Endothelial cell of umbilical vein (primary cell): Measurements from ENCODE around the gene NCAPH2. TPM values are rescaled to one million over a fixed set of nuclear protein-coding genes. Genes with fewer than 3 reads are reported as not detected.

ENCODE experiments used
- BruUV-seq: library from RNA; stranded (reverse); fragments of 400-500 nt; replicated peaks from 2 replicates; lab custom pipeline; 2021; lab: Mats Ljungman, UMichigan
- CTCF ChIA-PET: fragments of 300-600, 350-600 bp; sonication (Branson Sonifier 250); formaldehyde crosslinking; loops from one replicate; lab custom pipeline; 2021; ENCODE audit warnings: antibody characterized with exemption, inconsistent platforms; lab: Charles Lee
- POLR2A ChIA-PET: fragments of 300-600, 350-600 bp; sonication (Branson Sonifier 250); formaldehyde crosslinking; loops from one replicate; lab custom pipeline; 2021; ENCODE audit warnings: antibody characterized with exemption, inconsistent platforms; lab: Charles Lee
- DNase-seq: peaks from one replicate; pipeline ENCODE4 v3.0.0-alpha.2; 2011; ENCODE audit warnings: low read depth, low spot score
- FAIRE-seq: peaks from 2 replicates; lab custom pipeline; 2011; peaks lifted over from hg19 to GRCh38; lab: Jason Lieb, UNC
- H2AFZ ChIP-seq: 2 replicates; pipeline ENCODE4 v1.6.0; 2012; ENCODE audit warnings: low read depth, low read length, control low read depth, inconsistent platforms
- H3K27ac ChIP-seq: 2 replicates; pipeline ENCODE4 v1.5.1; 2011; ENCODE audit warnings: low read depth, mild to moderate bottlenecking, control low read depth, low read length, moderate library complexity; ENCODE audit not compliant: insufficient read depth
- H3K27me3 ChIP-seq, 2 experiments: 2 replicates each; pipeline versions ENCODE4 v1.6.0 to v1.6.1; 2011; ENCODE audit warnings: low read length in 2 of 2, mixed read lengths in 1 of 2; ENCODE audit not compliant: control insufficient read depth in 2 of 2, insufficient read depth in 2 of 2
- H3K36me3 ChIP-seq, 2 experiments: 2 replicates in 1 of 2; 3 replicates in 1 of 2; pipeline ENCODE4 v1.5.1; 2011; ENCODE audit warnings: low read length in 2 of 2, mild to moderate bottlenecking in 1 of 2, moderate library complexity in 1 of 2; ENCODE audit not compliant: control insufficient read depth in 2 of 2, insufficient read depth in 2 of 2; ENCODE audit errors: extremely low read depth in 1 of 2
- H3K4me1 ChIP-seq: 3 replicates; pipeline ENCODE4 v1.5.1; 2011; ENCODE audit warnings: mild to moderate bottlenecking, low read length; ENCODE audit not compliant: control insufficient read depth, insufficient read depth; ENCODE audit errors: extremely low read depth
- H3K4me2 ChIP-seq: 2 replicates; pipeline ENCODE4 v1.6.1; 2011; ENCODE audit warnings: low read length, control low read depth, mixed read lengths; ENCODE audit not compliant: insufficient read depth
- H3K4me3 ChIP-seq, 3 experiments: fragments of 200-600 bp in 1 of 3; sonication (generic), shearing (Covaris generic) in 1 of 3; replicated peaks in 1 of 3; 2 replicates each; pipeline ENCODE4 v1.5.1; 2011 to 2016; ENCODE audit warnings: control low read depth in 3 of 3, low read length in 3 of 3, mild to moderate bottlenecking in 2 of 3, inconsistent platforms in 1 of 3, low read depth in 1 of 3, moderate library complexity in 1 of 3; ENCODE audit not compliant: insufficient read depth in 1 of 3
- H3K79me2 ChIP-seq: 2 replicates; pipeline ENCODE4 v1.6.0; 2012; ENCODE audit warnings: low read length, inconsistent platforms; ENCODE audit not compliant: control insufficient read depth, insufficient read depth
- H3K9ac ChIP-seq: replicated peaks from 2 replicates; pipeline ENCODE3; 2011; ENCODE audit warnings: low read length, control low read depth; ENCODE audit not compliant: insufficient read depth; ENCODE audit errors: extremely low read depth
- H3K9me1 ChIP-seq: replicated peaks from 3 replicates; pipeline ENCODE4 v1.6.0; 2011; ENCODE audit warnings: mild to moderate bottlenecking, low read length; ENCODE audit not compliant: control insufficient read depth, insufficient read depth; ENCODE audit errors: extremely low read depth
- H3K9me3 ChIP-seq: replicated peaks from 2 replicates; pipeline ENCODE4 v1.5.1; 2012; ENCODE audit warnings: low read length, inconsistent platforms; ENCODE audit not compliant: control insufficient read depth, insufficient read depth
- H4K20me1 ChIP-seq: replicated peaks from 2 replicates; pipeline ENCODE3; 2011; ENCODE audit warnings: mild to moderate bottlenecking, low read length; ENCODE audit not compliant: control insufficient read depth, insufficient read depth; ENCODE audit errors: extremely low read depth
- CTCF ChIP-seq, 2 donors: IDR thresholded peaks; 1 replicate in 1 of 2; 2 replicates in 1 of 2; pipeline ENCODE4 v1.5.1; 2011; ENCODE audit warnings: low read length in 2 of 2, mild to moderate bottlenecking in 2 of 2, moderate library complexity in 2 of 2, control low read depth in 1 of 2, inconsistent platforms in 1 of 2, low read depth in 1 of 2; ENCODE audit not compliant: insufficient read depth in 1 of 2; ENCODE audit errors: extremely low read depth in 1 of 2
- EZH2 ChIP-seq: IDR thresholded peaks from 2 replicates; pipeline ENCODE4 v1.6.1; 2012; ENCODE audit warnings: borderline replicate concordance, low read depth, mild to moderate bottlenecking, moderate library complexity, low read length, inconsistent platforms; ENCODE audit not compliant: severe bottlenecking
- FOS ChIP-seq: IDR thresholded peaks from 2 replicates; pipeline ENCODE4 v1.6.1; 2011; ENCODE audit warnings: mild to moderate bottlenecking, low read length, moderate library complexity, borderline replicate concordance; ENCODE audit not compliant: insufficient read depth
- GATA2 ChIP-seq: IDR thresholded peaks from 2 replicates; pipeline ENCODE4 v1.7.0; 2011; ENCODE audit warnings: low read depth, mild to moderate bottlenecking, moderate library complexity, mixed read lengths, low read length; ENCODE audit not compliant: insufficient read length, insufficient read depth
- JUN ChIP-seq: IDR thresholded peaks from 2 replicates; pipeline ENCODE4 v1.6.1; 2011; ENCODE audit warnings: borderline replicate concordance, low read depth; ENCODE audit not compliant: insufficient read length, insufficient read depth
- MAX ChIP-seq: IDR thresholded peaks from 2 replicates; pipeline ENCODE4 v1.6.1; 2011; ENCODE audit not compliant: insufficient read depth, insufficient read length
- MYC ChIP-seq: IDR thresholded peaks from one replicate; pipeline ENCODE4 v1.6.1; 2011; ENCODE audit warnings: mild to moderate bottlenecking, low read depth, low read length
- POLR2A ChIP-seq: IDR thresholded peaks from 2 replicates; pipeline ENCODE4 v1.6.1; 2012; ENCODE audit warnings: low read depth, mild to moderate bottlenecking, control low read depth, low read length
- POLR2AphosphoS5 ChIP-seq: IDR thresholded peaks from 2 replicates; pipeline ENCODE4 v1.6.1; 2012; ENCODE audit warnings: low read depth, mild to moderate bottlenecking, control low read depth, low read length, moderate library complexity; ENCODE audit not compliant: insufficient read depth
- dilution Hi-C: fragments of 300-500 bp; cut with MboI; formaldehyde crosslinking; loops from one replicate; pipeline ENCODE4 v1.15.0; 2019; ENCODE audit warnings: low sequenced_read_pairs; ENCODE audit not compliant: extremely low pct_ligation_motif_present
- intact Hi-C: fragments of 100-400 bp; cut with micrococcal nuclease; formaldehyde crosslinking; loops from one replicate; pipeline ENCODE4 v1.10.0; 2022
- polyA plus RNA-seq, 4 experiments: library from polyadenylated mRNA; depleted of rRNA in 3 of 4; stranded (reverse) in 3 of 4; unstranded in 1 of 4; fragments of >200 nt; gene quantifications; 2 replicates each; pipeline versions ENCODE4 v1.2.1 to v1.2.3, GENCODE V29; 2011 to 2012; ENCODE audit warnings: missing spikeins in 1 of 4
- total RNA-seq: library from RNA; stranded (reverse); gene quantifications from 2 replicates; pipeline ENCODE4 v1.2.3, GENCODE V29; 2021

Gene NCAPH2
- total and polyA plus RNA-seq, 2 donors (not counting 3 experiments of a cell fraction or from before 2014, with no cell fraction given) = 42.4 to 43.2 TPM

GRCh38 chr22:50572965-50573364, 64.9 kb downstream of the NCAPH2 start:
- CTCF ChIA-PET = interaction anchor here (2.5 kb wide), 2 partner anchors 10 to 48 kb away, joined by 7 to 12 read pairs; partner anchors contain the start of gene SYCE3

GRCh38 chr22:50573491-50574382, 65.7 kb downstream of the NCAPH2 start:
- Histone ChIP-seq H3K36me3 (no peaks in the 10 kb centered on the region), H3K27ac (no peak overlapping the region), H3K4me3 (no peak overlapping the region), H3K9me3 (no peaks in the 10 kb centered on the region), H3K79me2 (no peaks in the 10 kb centered on the region), H3K9me1 (no peaks in the 10 kb centered on the region), H2AFZ (no peak overlapping the region), H4K20me1 (no peaks in the 10 kb centered on the region), H3K4me2 (no peak overlapping the region), H3K4me1 (no peaks in the 10 kb centered on the region), H3K27me3 (no peaks in the 10 kb centered on the region), H3K9ac (no peak overlapping the region)
- intact Hi-C loops (no loop called here), dilution Hi-C loops (no loop called here)
- CTCF ChIA-PET = interaction anchor here (1.0 to 5.2 kb wide), 6 partner anchors 11 to 118 kb away, joined by 5 to 91 read pairs (median 8); partner anchors contain the start of gene SYCE3
- POLR2A ChIA-PET = no interaction called here
- TF ChIP-seq POLR2AphosphoS5 = no peak
- no peak for TF ChIP-seq CTCF (IDR thresholded peaks at IDR 0.05; ENCODE audit: extremely low read depth in 1 of 2, insufficient read depth in 1 of 2, low read depth in 1 of 2, low read length in 2 of 2)
- TF ChIP-seq MYC = no peak
- no peak for TF ChIP-seq POLR2A
- no peak for TF ChIP-seq GATA2
- no peak for TF ChIP-seq JUN
- TF ChIP-seq FOS = no peak
- no peak for TF ChIP-seq EZH2
- no peak for TF ChIP-seq MAX
- FAIRE-seq = no peak
- no TSS peak for BruUV-seq
- no peak for DNase-seq

More at GRCh38 chr22:50572965-50573364, 64.9 kb downstream of the NCAPH2 start:
- Histone ChIP-seq H2AFZ (no peak overlapping the region), H3K9me1 (no peaks in the 10 kb centered on the region), H3K9ac (no peak overlapping the region), H3K4me1 (no peaks in the 10 kb centered on the region), H4K20me1 (no peaks in the 10 kb centered on the region), H3K36me3 (no peaks in the 10 kb centered on the region), H3K4me2 (no peak overlapping the region), H3K79me2 (no peaks in the 10 kb centered on the region), H3K9me3 (no peaks in the 10 kb centered on the region), H3K27me3 (no peaks in the 10 kb centered on the region), H3K27ac (no peak overlapping the region), H3K4me3 (no peak overlapping the region)
- TF ChIP-seq POLR2AphosphoS5 (no peak), MYC (no peak)
- DNase-seq = no peak
- BruUV-seq = no TSS peak
- dilution Hi-C loops = no loop called here
- POLR2A ChIA-PET = no interaction called here
- intact Hi-C loops = no loop called here
- FAIRE-seq = no peak
